EL (cell line): ENCODE results near the gene AMDHD2.
"Not testable (repeated sequence)": the region's sequence is repeated elsewhere in the genome, so short reads cannot be mapped to it uniquely, and the experiment has no call there.

Experiments
- DNase-seq: peaks from one replicate; pipeline ENCODE4 v3.0.0-alpha.2; 2016

AMDHD2 gene

DNA sequence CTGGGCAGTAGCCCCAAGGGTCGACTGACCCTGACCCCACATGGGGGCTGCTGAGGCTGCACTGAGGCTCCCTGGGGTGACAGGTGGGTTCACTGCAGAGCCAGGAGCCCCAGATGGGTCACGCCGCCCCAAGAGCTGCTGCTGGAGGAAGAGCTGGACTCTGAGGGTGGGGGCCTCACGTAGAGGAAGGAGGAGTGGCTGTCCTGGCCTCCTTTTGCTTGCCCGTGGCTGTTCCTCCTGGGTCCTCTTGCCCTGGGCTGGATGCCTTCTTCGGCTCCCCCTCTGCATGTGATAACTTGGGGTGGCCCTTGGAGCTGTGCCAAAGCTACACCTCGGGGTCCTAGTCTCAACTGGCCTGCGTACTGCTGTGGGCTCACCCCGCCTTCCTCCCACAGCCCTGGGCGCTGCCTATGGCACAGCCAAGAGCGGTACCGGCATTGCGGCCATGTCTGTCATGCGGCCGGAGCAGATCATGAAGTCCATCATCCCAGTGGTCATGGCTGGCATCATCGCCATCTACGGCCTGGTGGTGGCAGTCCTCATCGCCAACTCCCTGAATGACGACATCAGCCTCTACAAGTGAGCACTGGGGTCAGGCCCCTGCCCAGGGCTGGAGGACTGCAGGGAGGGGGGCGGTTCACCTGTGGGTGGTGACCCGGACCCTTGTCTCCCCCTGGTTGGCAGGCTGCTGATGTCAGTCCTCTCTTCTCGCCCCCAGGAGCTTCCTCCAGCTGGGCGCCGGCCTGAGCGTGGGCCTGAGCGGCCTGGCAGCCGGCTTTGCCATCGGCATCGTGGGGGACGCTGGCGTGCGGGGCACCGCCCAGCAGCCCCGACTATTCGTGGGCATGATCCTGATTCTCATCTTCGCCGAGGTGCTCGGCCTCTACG, 1.1 kb upstream of the AMDHD2 start:
- no peak for DNase-seq

DNA sequence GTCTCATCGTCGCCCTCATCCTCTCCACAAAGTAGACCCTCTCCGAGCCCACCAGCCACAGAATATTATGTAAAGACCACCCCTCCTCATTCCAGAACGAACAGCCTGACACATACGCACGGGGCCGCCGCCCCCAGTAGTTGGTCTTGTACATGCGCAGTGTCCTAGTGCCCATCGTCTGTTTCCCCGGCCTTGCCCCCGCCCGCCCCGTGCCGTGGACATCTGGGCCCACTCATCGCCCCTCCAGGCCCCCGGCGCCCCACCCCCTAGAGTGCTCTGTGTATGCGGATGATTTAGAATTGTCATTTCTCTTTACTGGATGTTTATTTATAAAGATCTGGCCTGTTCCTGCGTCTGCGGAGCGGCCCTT, 475 bp upstream of the AMDHD2 start:
- DNase-seq, result no peak

DNA sequence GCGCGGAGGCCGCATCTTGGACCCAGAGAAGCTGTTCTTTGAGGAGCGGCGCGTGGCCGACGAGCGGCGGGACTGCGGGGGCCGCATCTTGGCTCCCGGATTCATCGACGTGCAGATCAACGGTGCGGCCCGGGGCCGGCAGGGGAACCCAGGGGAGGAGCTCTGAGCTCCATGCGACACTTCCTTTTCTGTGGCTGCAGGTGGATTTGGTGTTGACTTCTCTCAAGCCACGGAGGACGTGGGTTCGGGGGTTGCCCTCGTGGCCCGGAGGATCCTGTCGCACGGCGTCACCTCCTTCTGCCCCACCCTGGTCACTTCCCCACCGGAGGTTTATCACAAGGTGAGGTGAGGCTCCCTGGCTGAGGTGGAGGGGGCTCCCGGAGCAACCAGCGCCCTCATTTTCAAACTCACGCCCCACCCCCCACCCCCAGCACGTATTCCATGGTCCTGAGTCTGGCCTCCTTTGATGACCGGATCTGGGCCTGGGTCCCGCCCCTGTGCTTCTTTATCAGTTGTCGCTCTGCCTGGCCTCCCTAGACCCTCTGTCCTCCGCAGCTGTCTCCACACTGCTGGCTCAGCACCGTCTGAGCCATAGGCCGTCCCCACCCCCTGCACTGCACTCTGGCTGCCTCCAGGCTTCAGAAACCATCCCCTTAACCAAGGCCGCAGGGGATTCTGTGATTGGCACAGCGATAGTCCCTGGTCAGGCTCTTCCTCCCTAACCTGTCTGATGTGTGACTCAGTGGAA, 787 bp downstream of the AMDHD2 start:
- DNase-seq, result no peak

GRCh38 chr16:2523801-2524231, 3.6 kb downstream of the AMDHD2 start:
- no peak for DNase-seq

DNA sequence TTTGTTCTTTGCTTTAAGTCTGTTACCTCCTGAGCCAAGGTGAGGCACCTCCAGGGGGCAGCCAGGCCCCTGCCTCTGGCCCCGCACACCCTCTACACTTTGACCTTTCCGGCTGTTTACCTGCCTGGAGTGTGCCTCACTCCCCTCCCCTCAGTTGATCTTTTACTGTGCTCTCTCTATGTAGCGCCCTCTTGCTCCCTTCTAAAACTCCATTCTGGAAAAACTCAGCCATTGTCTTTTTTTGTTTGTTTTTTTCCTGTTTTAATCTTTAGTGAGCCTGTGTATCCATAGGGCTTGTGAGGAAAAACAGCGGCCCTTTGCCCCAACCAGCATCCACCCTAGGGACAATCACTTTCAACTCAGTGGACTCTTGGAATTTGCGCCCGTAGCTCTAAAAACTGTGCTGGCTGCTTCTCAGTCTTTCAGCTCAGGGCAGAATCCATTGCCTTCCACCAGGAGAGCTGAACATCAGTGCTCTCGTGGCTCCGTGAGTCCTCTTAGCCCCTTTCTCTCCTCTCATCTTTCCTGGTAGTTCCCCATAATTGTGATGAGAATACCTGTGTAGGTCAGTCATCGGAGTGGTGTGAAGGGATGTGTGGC, 4.3 kb downstream of the AMDHD2 start:
- DNase-seq, result no peak

DNA sequence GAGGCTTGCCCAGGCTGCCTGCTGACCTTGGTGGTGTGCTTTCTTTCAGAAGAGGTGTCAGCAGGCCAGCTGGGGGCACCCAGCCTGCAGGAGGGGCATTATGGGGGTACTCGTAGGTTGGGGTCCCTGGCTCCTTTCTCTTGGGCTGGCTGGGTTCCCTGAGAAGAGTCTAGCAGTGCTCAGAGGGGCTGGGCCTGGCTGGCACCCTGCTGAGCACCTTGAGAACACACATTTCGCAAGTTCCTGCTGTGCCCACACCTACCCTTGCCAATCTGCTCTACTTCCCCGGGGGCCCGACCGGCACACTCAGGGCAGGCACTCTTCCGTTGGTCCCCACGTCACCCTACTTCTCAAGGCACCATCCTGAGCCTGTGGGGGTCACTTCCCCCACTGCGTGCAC, 6.0 kb downstream of the AMDHD2 start:
- DNase-seq, result no peak

GRCh38 chr16:2527071-2527783, 7.1 kb downstream of the AMDHD2 start:
- DNase-seq, result no peak

- no peak for DNase-seq
Observed at GRCh38 chr16:2527784-2528100, 7.6 kb downstream of the AMDHD2 start.

DNA sequence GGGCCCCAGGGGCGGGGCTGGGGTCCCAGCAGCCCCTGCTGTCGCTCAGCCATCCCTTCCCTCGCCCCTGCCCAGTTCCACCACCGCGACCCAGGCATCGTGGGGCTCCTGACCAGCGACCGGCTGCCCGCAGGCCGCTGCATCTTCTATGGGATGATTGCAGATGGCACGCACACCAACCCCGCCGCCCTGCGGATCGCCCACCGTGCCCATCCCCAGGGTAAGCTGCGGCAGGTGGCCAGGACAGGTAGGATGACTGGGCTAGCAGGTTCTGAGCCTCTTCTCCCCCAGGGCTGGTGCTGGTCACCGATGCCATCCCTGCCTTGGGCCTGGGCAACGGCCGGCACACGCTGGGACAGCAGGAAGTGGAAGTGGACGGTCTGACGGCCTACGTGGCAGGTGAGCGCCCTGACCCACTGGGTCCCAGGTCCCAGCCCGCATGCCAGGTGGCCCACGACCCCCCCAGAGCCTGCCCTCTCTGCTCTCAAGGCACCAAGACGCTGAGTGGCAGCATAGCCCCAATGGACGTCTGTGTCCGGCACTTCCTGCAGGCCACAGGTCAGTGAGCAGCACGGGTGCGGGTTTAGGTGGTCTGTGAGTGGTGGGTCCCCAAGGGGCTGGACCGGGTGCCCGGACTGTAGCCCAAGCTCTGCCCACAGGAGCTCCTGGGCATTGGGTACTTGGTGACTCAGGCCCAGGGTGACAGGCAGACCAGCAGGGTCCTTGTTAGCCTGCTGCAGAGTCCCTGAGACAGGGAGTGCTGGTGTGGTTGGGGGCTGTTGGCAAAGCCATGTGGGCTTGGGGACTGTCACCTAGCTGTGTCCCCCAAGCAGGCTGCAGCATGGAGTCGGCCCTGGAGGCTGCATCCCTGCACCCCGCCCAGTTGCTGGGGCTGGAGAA, 8.2 kb downstream of the AMDHD2 start:
- no peak for DNase-seq

DNA sequence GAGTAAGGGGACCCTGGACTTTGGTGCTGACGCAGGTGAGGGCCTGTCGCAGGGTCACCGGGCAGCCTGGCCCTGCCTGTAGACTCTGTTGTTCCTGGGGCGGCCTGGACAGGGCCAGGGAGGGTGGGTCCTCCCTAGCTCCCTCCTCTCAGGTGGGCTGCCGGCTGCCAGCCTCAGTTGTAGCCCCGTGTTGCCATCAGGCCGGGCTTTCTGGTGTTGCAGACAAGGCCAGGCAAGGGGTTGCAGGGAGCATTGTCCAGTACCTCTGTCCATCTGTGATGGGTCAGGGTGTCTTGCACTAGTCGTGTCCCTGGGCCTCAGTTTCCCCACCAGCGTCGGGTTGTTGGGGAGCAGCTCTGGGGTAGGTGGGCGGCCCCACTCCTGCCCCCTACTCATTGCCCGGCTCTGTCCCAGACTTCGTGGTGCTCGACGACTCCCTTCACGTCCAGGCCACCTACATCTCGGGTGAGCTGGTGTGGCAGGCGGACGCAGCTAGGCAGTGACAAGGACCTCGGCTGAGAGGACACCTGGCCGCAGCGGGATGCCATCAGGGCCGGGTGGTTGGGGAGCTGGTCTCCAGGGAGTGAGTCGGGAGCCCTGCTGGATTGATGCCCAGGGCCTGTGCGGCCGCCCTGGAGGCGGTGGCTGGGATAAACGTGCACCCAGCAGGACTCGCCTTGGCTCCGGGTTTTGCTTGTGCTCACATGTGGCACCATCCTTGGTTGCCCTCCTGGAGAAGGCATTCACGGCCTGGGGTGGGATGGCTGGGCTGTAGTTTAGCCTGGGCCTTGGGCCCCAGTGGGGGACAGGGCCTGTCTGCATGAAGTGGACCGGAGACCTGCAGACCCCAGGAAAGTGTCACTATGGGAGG, 9.1 kb downstream of the AMDHD2 start:
- DNase-seq, result no peak

DNA sequence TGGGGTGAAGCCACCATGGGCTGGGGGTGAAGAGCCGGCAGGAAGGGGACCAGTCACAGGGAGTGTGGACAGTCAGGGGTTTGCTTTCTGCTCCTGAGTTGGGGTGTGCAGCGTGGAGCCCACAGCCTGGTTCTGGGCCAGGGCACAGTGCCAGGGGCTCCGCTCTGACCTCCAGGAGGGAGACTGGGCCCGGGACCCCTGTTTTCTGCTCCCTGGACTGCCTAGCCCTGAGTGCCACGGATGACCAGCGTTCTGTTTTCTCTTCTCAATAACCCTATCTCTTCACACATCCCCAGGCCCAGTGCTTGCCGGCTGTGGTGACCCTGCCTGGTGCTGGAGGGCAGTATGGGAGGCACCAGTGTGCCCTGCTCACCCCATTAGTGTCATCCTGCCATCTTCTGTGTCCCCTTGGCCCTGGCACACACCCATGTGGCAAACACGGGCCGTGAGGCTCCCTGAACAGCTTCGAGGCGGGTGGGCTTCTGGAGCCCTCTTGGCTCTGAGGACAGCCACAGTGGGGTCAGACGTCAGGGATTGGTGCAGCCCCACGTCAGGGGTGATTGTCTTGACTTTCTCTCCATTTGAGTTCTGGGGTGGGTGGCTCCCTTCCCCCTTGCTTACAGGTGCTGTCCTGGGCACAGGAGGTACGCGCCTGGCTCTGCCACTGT, 9.9 kb downstream of the AMDHD2 start:
- no peak for DNase-seq

DNA sequence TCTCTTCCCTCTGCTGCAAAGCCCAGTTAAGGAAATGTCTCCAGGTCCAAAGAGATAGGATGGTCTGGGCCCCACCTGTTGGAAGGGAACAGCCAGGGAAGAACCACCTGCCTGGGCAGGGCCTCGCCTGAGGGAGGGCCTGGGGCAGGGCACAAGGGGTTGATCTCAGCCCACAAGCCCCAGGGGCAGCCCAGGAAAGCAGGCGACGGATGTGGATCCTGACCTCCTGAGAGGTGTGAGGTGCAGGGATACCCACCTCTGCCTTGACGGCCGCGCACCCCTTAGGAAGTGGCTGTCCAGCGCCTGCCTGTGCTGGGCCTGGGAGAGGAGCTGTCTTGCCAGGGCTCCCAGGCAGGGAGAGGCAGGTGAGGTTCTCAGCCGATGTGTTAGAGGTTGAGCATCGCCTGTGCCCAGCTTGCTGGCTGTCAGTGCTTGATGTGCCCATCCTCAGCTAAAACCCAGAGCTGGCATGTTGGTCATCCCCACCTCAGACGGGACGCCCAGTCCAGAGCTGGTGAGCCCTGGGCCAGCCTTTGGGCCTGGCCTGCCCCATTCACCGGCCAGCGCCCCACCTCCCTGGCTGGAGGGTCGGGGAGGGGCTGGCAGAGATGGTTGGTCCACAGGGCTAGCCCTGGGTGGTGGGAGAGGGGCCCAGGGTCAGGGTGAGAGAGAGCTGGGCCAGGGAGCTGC, 10.6 kb downstream of the AMDHD2 start:
- no peak for DNase-seq

DNA sequence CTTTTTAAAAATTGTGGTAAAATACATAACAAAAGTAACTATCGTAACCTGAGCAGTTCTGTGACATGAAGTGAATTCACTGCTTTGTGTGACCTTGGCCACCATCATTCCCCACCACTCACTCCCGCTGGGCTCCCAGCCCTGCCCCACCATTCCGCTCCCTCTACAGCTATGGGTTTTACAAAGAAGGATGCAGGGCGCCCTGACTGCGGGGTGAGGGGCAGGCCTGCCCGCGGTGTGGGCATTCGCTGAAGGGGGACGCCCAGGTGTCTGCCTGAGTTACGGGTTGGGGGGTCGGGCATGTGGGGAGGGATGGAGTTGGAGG, 11.2 kb downstream of the AMDHD2 start, which contains the start of gene CEMP1:
Gene CEMP1, minus strand, starts transcription at position 38 of the 325 bp plus-strand sequence. CDS start 335 bp downstream, outside the sequence.
- DNase-seq, result no peak

- peak; percentile 97 for DNase-seq
Observed at GRCh38 chr16:2531696-2532493, 11.7 kb downstream of the AMDHD2 start.

DNA sequence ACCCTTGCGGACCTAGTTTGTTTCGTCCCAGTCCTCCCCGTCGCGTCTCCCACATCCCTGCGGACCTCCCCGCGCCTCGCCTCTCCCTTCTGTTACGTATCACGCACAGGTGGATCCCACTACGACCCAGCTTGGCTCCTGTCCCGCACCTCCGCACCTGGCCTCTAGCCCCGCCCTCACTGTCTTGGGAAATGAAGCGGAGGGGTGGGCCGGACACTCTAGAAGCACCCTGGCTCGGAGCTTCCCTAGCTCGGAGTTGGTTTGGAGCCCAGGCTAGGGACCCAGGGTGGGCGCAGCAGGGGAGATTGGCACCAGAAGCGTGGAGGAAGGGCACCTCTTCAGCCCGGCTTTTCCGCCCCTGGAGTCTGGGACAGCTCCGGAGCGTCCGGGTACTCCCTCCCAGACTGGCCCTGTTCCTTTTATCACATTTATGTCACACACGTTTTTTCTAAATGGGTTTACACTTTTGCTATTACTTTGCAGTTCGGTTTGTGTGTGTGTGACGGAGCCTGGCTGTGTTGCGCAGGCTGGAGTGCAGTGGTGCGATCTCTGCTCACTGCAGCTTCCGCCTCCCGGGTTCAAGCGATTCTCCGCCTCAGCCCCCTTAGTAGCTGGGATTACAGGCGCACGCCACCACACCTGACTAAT, 12.4 kb downstream of the AMDHD2 start:
- peak; percentile 45 for DNase-seq

DNA sequence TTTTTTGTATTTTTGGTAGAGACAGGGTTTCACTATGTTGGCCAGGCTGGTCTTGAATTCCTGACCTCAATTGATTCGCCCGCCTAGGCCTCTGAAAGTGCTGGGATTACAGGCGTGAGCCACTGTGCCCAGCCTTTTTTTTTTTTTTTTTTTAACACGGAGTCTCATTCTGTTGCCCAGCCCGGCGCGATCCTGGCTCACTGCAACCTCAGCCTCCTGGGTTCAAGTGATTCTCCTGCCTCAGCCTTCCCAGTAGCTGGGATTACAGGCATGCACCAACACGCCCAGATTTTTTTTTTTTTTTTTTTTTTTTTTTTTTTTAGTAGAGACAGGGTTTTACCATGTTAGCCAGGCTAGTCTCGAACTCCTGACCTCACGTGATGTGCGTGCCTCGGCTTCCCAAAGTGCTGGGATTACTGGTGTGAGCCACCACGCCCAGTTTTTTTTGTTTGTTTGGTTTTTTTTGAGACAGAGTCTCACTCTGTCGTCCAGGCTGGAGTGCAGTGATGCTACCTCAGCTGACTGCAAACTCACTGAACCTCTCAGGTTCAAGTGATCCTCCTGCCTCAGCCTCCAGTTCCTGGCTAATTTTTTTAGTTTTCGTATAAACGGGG, 13.1 kb downstream of the AMDHD2 start:
- not testable (repeated sequence) for DNase-seq

GRCh38 chr16:2533912-2534311, 13.7 kb downstream of the AMDHD2 start:
- DNase-seq, result no peak

- DNase-seq, result not testable (repeated sequence)
Observed at GRCh38 chr16:2534335-2534734, 14.2 kb downstream of the AMDHD2 start.
